Measurements from ENCODE around the gene CSTF1. TPM values are rescaled to one million over a fixed set of nuclear protein-coding genes. Genes with fewer than 3 reads are reported as not detected.

CSTF1 gene
- total and polyA plus RNA-seq, 2 donors (not counting 3 experiments of a cell fraction or from before 2014, with no cell fraction given): 39.6 to 49.3 TPM

- no peaks in the 10 kb centered on the region for H3K79me2 ChIP-seq (ENCODE audit: control insufficient read depth, insufficient read depth, low read length)
- ChIA-PET POLR2A (no interaction called here), CTCF (interaction anchor here (1.1 to 2.4 kb wide), 3 partner anchors 9 to 17 kb away, joined by 3 to 9 read pairs (median 6); partner anchors contain the start of gene CASS4)
- H3K9me3 ChIP-seq (replicated peaks; ENCODE audit: control insufficient read depth, insufficient read depth, low read length): no peaks in the 10 kb centered on the region
- no peaks in the 10 kb centered on the region for H3K9me1 ChIP-seq (replicated peaks; ENCODE audit: control insufficient read depth, extremely low read depth, insufficient read depth, low read length)
- TF ChIP-seq CTCF (IDR thresholded peaks at IDR 0.05; ENCODE audit: extremely low read depth in 1 of 2, insufficient read depth in 1 of 2, low read depth in 1 of 2, low read length in 2 of 2) (no peak), GATA2 (IDR thresholded peaks at IDR 0.05; ENCODE audit: insufficient read depth, insufficient read length, low read depth, low read length) (no peak), POLR2AphosphoS5 (IDR thresholded peaks at IDR 0.05; ENCODE audit: insufficient read depth, low read depth, low read length) (no peak), FOS (IDR thresholded peaks at IDR 0.05; ENCODE audit: borderline replicate concordance, insufficient read depth, low read length) (no peak), POLR2A (IDR thresholded peaks at IDR 0.05; ENCODE audit: low read depth, low read length) (no peak), MYC (IDR thresholded peaks at IDR 0.05; ENCODE audit: low read depth, low read length) (no peak), EZH2 (IDR thresholded peaks at IDR 0.05; ENCODE audit: borderline replicate concordance, low read depth, low read length, severe bottlenecking) (no peak), JUN (IDR thresholded peaks at IDR 0.05; ENCODE audit: borderline replicate concordance, insufficient read depth, insufficient read length, low read depth) (no peak), MAX (IDR thresholded peaks at IDR 0.05; ENCODE audit: insufficient read depth, insufficient read length) (no peak)
- H3K27me3 ChIP-seq (ENCODE audit: control insufficient read depth in 2 of 2, insufficient read depth in 2 of 2, low read length in 2 of 2): peaks cover 69 to 70% of the 10 kb centered on the region in 2 experiments
- BruUV-seq (replicated peaks): no TSS peak
- peaks cover 2% of the 10 kb centered on the region for H3K4me1 ChIP-seq (ENCODE audit: control insufficient read depth, extremely low read depth, insufficient read depth, low read length)
- no peak overlapping the region for H2AFZ ChIP-seq (ENCODE audit: low read depth, low read length)
- FAIRE-seq: no peak
- no peak overlapping the region for H3K9ac ChIP-seq (replicated peaks; ENCODE audit: extremely low read depth, insufficient read depth, low read length)
- intact Hi-C loops (cut with micrococcal nuclease) (no loop called here), dilution Hi-C loops (cut with MboI; ENCODE audit: extremely low pct_ligation_motif_present, low sequenced_read_pairs) (no loop called here)
- H4K20me1 ChIP-seq (replicated peaks; ENCODE audit: control insufficient read depth, extremely low read depth, insufficient read depth, low read length): no peaks in the 10 kb centered on the region
- H3K4me3 ChIP-seq (replicated peaks in 1 of 3; ENCODE audit: insufficient read depth in 1 of 3, low read depth in 1 of 3, low read length in 3 of 3): no peak overlapping the region
- no peak for DNase-seq (ENCODE audit: low read depth, low spot score)
- no peak overlapping the region for H3K27ac ChIP-seq (ENCODE audit: insufficient read depth, low read depth, low read length)
- no peak overlapping the region for H3K4me2 ChIP-seq (ENCODE audit: insufficient read depth, low read length)
- H3K36me3 ChIP-seq (ENCODE audit: control insufficient read depth in 2 of 2, extremely low read depth in 1 of 2, insufficient read depth in 2 of 2, low read length in 2 of 2): no peaks in the 10 kb centered on the region
These were observed 36.0 kb downstream of the CSTF1 start for GRCh38 chr20:56428410-56428809.
